Activated T-cell treated with anti-CD3 and anti-CD28 coated beads, Interleukin-2, amount 50 U/mL, for 24 hours (primary cell): ENCODE measurements around the gene TTC21B.
A peak's percentile ranks its signal among the peaks of the same experiment; 100 is the strongest.

ENCODE experiments used
- DNase-seq: peaks from one replicate; pipeline ENCODE4 v3.0.0-alpha.2; 2020
- H3K27ac Mint-ChIP-seq: 2 replicates; pipeline ENCODE4 v1.8.0; 2020; ENCODE audit warnings: mild to moderate bottlenecking, mixed read lengths
- H3K27me3 Mint-ChIP-seq: 2 replicates; pipeline ENCODE4 v1.8.0; 2020; ENCODE audit warnings: mixed read lengths
- H3K36me3 Mint-ChIP-seq: 2 replicates; pipeline ENCODE4 v1.8.0; 2020; ENCODE audit warnings: low read depth, mixed read lengths
- H3K4me1 Mint-ChIP-seq: 2 replicates; pipeline ENCODE4 v1.8.0; 2020; ENCODE audit warnings: low read depth, mixed read lengths
- H3K4me3 Mint-ChIP-seq: 2 replicates; pipeline ENCODE4 v1.8.0; 2020; ENCODE audit warnings: mild to moderate bottlenecking, moderate library complexity, mixed read lengths
- H3K9me3 Mint-ChIP-seq: 2 replicates; pipeline ENCODE4 v1.8.0; 2020; ENCODE audit warnings: mixed read lengths

TTC21B gene

DNA sequence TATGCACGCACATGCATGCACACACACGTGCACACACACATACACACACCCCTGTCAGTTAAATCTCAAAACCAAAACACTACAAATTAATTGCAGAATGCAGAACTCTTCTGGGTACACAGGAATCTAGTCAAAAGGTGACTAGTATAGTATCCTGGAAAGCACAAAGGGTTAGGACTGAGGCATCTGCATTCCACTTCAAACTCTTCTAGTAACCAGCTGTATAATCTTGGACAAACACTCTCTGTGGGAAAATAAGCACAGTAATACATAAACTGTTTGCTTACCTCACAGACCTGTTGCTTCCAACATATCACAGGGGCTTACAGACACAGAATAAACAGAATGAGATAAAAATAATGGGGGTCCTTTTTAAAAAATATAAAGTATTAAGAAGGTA lies 49.1 kb downstream of the TTC21B start:
- no peak overlapping the region for H3K27ac Mint-ChIP-seq
- peaks cover 10% of the 10 kb centered on the region for H3K4me1 Mint-ChIP-seq
- H3K36me3 Mint-ChIP-seq = peaks cover 76% of the 10 kb centered on the region
- no peaks in the 10 kb centered on the region for H3K9me3 Mint-ChIP-seq
- H3K4me3 Mint-ChIP-seq = no peak overlapping the region
- no peak for DNase-seq
- H3K27me3 Mint-ChIP-seq = no peaks in the 10 kb centered on the region

DNA sequence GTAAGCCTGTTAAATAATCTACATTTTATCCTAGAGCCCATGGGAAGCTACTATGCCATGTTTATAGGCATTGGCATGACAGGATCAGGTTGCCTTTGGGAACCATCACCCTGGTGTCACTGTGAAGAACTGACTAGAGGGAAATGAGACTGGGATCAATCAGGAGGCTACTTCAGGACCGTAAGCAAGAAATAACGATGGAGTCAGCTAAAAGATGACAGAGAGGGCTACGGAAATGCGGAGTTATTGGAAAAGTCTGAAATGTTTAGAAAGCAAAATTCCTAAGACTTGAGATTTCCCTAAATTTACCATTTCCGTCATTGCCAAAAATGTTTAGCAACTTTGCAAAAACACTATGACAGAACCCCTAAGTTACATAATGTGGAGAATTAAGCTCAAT lies 50.2 kb downstream of the TTC21B start:
- DNase-seq = no peak
- H3K4me3 Mint-ChIP-seq = no peak overlapping the region
- peaks cover 79% of the 10 kb centered on the region for H3K36me3 Mint-ChIP-seq
- no peaks in the 10 kb centered on the region for H3K27me3 Mint-ChIP-seq
- no peaks in the 10 kb centered on the region for H3K9me3 Mint-ChIP-seq
- H3K4me1 Mint-ChIP-seq = peaks cover 10% of the 10 kb centered on the region
- H3K27ac Mint-ChIP-seq = no peak overlapping the region

DNA sequence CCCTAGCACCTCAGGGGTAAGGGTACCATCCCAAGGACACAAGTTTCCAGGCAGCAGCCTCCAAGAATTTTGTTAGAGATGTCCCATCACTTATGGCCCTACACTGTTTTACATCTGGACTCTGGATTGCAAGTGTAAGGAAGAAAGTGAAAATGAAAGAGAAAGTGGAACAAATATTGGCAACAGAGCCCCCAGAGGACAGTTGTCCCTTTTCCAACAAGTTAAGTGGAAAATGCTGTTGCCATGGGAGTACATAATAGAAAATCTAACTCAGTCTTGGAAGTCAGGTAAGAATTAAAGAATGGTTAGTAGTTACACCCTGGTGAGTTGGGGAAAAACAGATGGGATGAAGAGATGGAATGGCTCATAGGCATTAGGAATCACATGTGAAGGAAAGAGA lies 50.6 kb downstream of the TTC21B start:
- Mint-ChIP-seq H3K36me3 (peaks cover 80% of the 10 kb centered on the region), H3K4me3 (no peak overlapping the region), H3K27ac (no peak overlapping the region), H3K4me1 (peaks cover 10% of the 10 kb centered on the region), H3K27me3 (no peaks in the 10 kb centered on the region), H3K9me3 (no peaks in the 10 kb centered on the region)
- DNase-seq = no peak

DNA sequence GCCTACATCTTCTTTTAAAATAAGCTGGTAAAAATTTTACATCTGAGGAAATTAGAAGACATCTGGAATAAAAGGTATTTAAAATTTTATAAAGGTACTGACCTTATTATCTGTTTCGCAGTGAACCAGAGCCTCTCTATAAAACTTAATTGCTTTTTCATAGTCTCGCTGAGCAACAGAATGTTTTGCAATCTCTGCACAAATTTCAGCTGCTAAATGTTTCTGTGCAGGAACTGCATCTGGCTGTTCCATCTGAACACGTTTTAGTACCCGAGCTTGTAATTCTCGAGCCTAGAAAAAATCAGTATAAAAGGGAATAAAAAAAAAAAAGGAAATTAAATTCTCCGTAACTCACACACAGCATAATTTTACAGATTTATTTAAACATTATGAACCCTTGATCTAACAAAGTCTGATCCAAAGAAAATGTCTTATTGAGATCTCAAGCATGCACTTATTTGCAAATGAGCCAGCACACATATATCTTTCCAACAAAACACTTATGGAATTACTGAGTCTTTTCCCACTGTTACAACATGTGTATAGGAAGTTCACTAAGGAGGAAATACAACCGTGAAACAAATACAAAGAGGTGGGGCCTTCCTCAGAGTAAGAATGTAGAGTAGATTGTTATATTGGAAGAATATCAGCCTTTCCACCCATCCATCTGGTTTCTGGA lies 51.8 kb downstream of the TTC21B start:
- DNase-seq = no peak
- Mint-ChIP-seq H3K4me1 (peaks cover 10% of the 10 kb centered on the region), H3K27me3 (no peaks in the 10 kb centered on the region), H3K4me3 (no peak overlapping the region), H3K36me3 (peaks cover 83% of the 10 kb centered on the region), H3K9me3 (no peaks in the 10 kb centered on the region), H3K27ac (no peak overlapping the region)

DNA sequence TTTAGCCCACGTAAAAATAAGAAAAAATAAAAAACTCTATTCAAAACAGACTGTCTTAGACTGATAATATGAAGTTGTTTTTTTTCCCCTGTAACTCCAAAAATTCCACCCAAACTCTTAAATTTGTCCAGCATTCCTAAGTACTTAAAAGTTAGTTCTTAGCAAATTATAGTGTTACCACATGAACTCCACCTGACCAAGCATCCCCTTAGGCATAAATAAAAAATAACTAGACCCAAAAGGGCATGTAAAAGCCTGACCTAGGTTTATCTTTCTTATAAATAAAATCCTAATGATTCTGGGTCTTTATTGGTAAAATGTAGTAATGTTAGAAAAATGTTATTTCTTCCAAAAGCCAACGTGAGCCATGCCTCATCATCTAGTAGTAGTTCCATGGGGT lies 54.3 kb downstream of the TTC21B start:
- Mint-ChIP-seq H3K4me1 (peaks cover 10% of the 10 kb centered on the region), H3K27ac (no peak overlapping the region)

DNA sequence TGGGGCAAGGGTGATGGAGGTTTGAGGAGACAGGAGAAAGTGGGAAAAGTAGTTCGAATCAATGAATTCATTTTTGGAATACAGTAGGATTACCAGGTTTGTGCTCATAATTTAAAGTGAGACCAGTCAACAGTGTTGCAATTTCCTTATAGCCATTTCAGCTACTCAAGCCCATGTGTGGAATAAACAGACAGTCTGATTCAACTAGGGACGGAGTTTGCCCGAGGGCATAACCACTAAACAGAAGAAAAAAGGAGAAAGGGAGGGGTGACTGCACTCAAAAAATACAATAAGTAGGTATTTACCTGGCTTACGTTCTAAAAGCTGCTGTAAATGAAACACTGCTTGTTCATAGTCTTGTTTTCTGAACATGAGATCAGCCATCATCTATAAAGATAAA lies 55.2 kb downstream of the TTC21B start:
- no peak for DNase-seq
- Mint-ChIP-seq H3K27ac (no peak overlapping the region), H3K36me3 (peaks cover 85% of the 10 kb centered on the region), H3K9me3 (no peaks in the 10 kb centered on the region), H3K27me3 (no peaks in the 10 kb centered on the region), H3K4me1 (peaks cover 8% of the 10 kb centered on the region), H3K4me3 (no peak overlapping the region)

More for the DNA sequence above, 54.3 kb downstream of the TTC21B start:
- no peak for DNase-seq
- Mint-ChIP-seq H3K36me3 (peaks cover 84% of the 10 kb centered on the region), H3K4me3 (no peak overlapping the region), H3K9me3 (no peaks in the 10 kb centered on the region), H3K27me3 (no peaks in the 10 kb centered on the region)

DNA sequence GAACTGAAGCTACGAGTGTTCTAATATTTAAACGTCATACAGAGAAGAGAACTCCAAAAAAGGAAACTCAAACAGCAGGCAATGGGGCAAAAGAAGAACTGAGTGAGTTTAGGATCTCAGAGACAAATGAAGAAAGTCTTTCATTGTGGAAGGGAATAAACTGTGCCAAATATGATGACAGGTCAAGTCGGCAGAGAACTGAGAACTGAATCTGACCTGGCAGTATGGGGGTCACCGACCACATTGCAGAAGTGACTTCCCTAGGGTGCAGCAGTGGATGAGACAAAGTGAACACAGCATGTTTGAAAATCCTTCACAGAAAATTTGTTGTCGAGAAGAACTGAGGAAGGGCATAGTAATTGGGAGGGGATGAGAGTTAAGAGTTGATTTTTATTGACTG lies 55.9 kb downstream of the TTC21B start:
- Mint-ChIP-seq H3K4me3 (no peak overlapping the region), H3K36me3 (peaks cover 80% of the 10 kb centered on the region), H3K9me3 (no peaks in the 10 kb centered on the region), H3K27me3 (no peaks in the 10 kb centered on the region), H3K4me1 (peaks cover 1% of the 10 kb centered on the region), H3K27ac (no peak overlapping the region)
- DNase-seq = no peak

DNA sequence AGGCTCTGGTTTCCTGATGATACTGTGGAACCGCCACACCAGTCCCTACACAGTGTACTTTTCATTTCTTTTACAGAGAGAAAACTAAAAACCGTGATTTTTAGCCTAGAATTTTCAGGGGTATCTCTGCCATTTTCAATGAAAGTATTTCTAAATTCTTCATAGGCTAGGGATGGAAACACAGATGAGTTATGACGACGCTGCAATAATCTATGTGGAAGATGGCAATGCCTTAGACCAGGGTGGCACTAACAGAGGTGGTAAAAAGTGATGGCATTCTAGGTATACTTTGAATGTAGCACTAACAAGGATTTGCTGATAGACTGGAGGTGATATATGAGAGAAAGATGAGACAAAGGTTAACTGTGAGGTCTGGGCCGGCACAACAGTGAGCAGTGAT lies 56.5 kb downstream of the TTC21B start:
- DNase-seq = no peak
- Mint-ChIP-seq H3K4me3 (no peak overlapping the region), H3K9me3 (no peaks in the 10 kb centered on the region), H3K4me1 (no peaks in the 10 kb centered on the region), H3K36me3 (peaks cover 83% of the 10 kb centered on the region), H3K27me3 (no peaks in the 10 kb centered on the region), H3K27ac (no peak overlapping the region)

DNA sequence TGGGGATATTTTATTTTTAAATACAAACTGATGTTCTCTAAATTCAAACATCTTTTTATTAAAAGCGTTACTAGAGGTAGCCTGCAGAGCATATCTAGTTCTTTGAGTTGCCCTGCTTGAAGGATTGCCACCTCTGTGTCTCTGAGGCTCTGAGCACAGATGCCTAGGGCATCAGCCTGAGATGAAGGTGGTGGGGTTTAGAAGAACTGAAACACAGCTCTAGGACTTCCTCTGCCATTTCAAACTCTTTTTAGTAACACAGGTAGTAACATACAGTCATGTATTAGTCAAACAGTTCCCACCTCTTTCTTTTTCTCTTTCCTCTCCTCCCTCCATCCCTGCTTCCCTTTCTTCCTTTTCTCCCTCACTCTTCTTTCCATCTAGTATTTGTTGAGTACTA lies 57.6 kb downstream of the TTC21B start:
- Mint-ChIP-seq H3K4me1 (no peaks in the 10 kb centered on the region), H3K4me3 (no peak overlapping the region), H3K27ac (peak overlapping the region; percentile 45), H3K36me3 (peaks cover 82% of the 10 kb centered on the region), H3K9me3 (no peaks in the 10 kb centered on the region), H3K27me3 (no peaks in the 10 kb centered on the region)
- DNase-seq = no peak

DNA sequence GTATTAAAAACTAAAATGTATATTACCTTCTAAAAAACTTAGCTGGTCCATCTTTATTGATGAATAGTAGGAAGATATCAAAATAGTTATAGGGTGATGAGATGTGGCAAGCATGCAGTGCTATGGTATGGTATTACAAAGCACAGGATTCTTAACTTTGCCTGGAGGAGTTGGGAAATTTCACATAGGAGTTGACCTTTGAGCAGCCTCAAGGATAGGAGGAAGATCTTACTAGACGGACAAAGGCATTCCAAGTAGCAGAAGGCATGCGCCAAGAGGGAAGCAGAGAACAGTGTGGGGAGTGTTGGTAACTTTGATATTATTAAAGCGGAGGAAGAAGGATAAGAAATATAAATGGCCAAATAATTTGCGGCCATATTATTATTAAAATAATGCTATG lies 60.0 kb downstream of the TTC21B start:
- Mint-ChIP-seq H3K4me3 (no peak overlapping the region), H3K27me3 (no peaks in the 10 kb centered on the region), H3K4me1 (no peaks in the 10 kb centered on the region), H3K9me3 (no peaks in the 10 kb centered on the region), H3K27ac (no peak overlapping the region), H3K36me3 (peaks cover 82% of the 10 kb centered on the region)
- DNase-seq = no peak

DNA sequence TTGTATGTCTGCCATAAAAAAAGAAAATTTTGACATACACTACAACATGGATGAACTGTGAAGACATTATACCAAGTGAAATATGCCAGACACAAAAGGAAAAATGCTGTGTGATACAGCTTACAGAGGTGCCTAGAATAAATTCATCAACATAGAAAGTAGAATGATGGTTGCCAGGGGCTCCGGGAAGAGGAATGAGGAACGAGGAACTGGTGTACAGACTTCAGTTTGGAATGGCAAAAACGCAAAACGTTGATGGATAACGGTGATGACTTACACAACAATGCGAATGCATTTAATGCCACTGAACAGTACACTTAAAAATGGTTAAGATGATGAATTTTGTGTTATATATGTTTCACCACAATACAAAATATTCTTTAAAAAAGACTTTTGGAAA lies 61.0 kb downstream of the TTC21B start:
- no peaks in the 10 kb centered on the region for H3K9me3 Mint-ChIP-seq

DNA sequence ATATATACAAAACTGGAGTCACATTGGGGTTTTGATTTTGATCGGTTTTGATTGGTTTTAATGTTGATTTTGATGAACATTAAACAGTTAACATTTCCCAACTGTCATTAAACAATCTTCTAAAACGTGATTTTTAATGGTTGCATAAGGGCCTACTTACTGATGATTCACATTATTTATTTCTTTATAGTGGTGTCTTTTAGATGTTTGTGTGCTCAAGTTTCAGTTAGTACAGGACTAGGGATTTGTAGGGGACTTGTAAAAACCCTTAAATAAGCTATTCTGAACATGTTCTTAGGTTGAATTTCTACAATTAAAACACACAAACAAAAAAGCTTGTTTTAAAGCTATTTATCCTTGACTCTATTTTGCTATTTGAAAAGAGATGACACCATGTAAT lies 61.6 kb downstream of the TTC21B start:
- no peak overlapping the region for H3K4me3 Mint-ChIP-seq
- DNase-seq = no peak
- no peaks in the 10 kb centered on the region for H3K9me3 Mint-ChIP-seq
- H3K36me3 Mint-ChIP-seq = peaks cover 81% of the 10 kb centered on the region
- no peaks in the 10 kb centered on the region for H3K27me3 Mint-ChIP-seq
- H3K4me1 Mint-ChIP-seq = no peaks in the 10 kb centered on the region
- no peak overlapping the region for H3K27ac Mint-ChIP-seq

More for the DNA sequence above, 61.0 kb downstream of the TTC21B start:
- DNase-seq = no peak
- Mint-ChIP-seq H3K27ac (no peak overlapping the region), H3K27me3 (no peaks in the 10 kb centered on the region), H3K4me1 (no peaks in the 10 kb centered on the region), H3K4me3 (no peak overlapping the region), H3K36me3 (peaks cover 81% of the 10 kb centered on the region)

DNA sequence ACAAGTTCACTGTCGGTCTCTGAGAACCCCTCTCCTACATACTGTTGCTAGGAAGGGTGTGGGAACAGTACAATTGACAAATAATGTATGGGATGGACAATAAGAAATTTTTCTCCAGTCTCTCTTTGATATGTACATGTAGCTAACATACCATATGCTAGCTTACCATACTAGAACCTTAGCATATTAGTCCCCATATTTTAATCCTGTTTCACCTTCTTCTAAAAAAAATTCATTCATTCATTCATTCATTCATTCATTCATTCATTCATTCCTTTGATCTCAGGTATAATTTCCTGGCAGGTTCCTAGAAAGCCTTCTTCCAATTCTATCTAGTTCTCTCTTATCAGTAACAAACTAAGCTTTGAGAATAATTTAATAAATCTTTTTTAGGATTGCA lies 62.2 kb downstream of the TTC21B start:
- H3K4me1 Mint-ChIP-seq = no peaks in the 10 kb centered on the region
- peaks cover 81% of the 10 kb centered on the region for H3K36me3 Mint-ChIP-seq
- no peak for DNase-seq
- H3K27ac Mint-ChIP-seq = no peak overlapping the region
- H3K27me3 Mint-ChIP-seq = no peaks in the 10 kb centered on the region
- H3K9me3 Mint-ChIP-seq = no peaks in the 10 kb centered on the region
- no peak overlapping the region for H3K4me3 Mint-ChIP-seq

DNA sequence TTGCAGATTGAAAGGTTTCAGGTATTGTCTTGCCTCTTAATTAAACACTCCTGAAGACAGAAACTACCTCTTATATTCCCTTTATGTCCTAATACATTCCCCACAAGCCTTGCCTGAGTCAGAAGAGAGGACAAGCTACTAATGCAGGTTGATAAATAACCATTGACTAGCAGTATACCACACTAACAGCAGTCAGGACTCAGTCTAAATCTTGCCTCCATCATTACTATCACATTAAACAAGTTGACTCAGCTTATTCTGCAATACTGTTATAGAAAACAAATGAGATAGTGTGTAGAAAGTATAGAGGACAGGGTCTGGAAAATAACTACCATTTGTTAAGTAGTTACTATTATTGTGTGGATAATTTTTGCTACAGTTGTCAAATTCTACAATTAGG lies 63.8 kb downstream of the TTC21B start:
- no peaks in the 10 kb centered on the region for H3K27me3 Mint-ChIP-seq
- no peak overlapping the region for H3K4me3 Mint-ChIP-seq
- no peaks in the 10 kb centered on the region for H3K4me1 Mint-ChIP-seq
- no peak overlapping the region for H3K27ac Mint-ChIP-seq
- H3K36me3 Mint-ChIP-seq = peaks cover 80% of the 10 kb centered on the region
- DNase-seq = no peak
- no peaks in the 10 kb centered on the region for H3K9me3 Mint-ChIP-seq

DNA sequence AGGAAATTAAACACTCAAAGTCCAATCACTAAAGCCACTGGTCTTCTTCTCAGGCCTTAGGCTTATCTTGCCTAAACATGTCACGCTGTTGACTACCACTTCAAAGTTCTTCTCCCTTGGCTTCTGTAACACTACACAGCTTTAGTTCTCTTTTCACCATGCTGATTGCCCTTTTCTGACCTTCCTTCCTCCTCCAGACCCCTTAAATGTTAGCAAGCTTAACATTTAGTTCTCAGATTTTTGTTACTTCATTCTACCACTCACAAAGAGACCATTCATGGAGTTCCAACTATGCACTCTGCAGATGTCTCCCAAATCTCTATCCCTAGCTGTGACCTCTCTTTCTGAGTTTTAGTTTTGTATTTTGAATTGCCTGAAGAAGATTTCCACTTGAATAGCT lies 64.4 kb downstream of the TTC21B start:
- no peaks in the 10 kb centered on the region for H3K4me1 Mint-ChIP-seq
- H3K9me3 Mint-ChIP-seq = no peaks in the 10 kb centered on the region
- H3K27ac Mint-ChIP-seq = peak overlapping the region; percentile 20
- H3K27me3 Mint-ChIP-seq = no peaks in the 10 kb centered on the region
- H3K36me3 Mint-ChIP-seq = peaks cover 81% of the 10 kb centered on the region
- DNase-seq = no peak
- no peak overlapping the region for H3K4me3 Mint-ChIP-seq

DNA sequence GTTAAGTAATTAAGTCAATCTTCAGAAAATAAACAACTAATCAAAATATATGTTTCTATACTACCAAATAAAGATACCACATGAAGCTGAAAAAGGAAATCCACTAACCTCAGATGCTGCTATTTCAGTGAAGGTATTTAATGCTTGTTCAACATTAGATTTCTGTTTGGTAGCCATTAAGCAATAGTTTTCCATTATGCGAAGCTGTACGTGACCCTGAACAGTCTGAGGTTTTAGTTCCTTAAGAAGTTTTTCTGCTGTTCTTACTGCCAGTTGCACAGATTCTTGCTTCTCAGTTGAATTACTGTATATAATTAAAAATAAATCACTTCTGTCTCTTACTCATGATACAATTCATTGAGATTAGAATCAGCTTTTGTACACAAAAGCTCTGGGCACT lies 65.4 kb downstream of the TTC21B start:
- no peaks in the 10 kb centered on the region for H3K9me3 Mint-ChIP-seq

More for the DNA sequence above, 65.4 kb downstream of the TTC21B start:
- DNase-seq = no peak
- H3K27me3 Mint-ChIP-seq = no peaks in the 10 kb centered on the region
- H3K4me1 Mint-ChIP-seq = no peaks in the 10 kb centered on the region
- no peak overlapping the region for H3K27ac Mint-ChIP-seq
- no peak overlapping the region for H3K4me3 Mint-ChIP-seq
- H3K36me3 Mint-ChIP-seq = peaks cover 82% of the 10 kb centered on the region
